Fibroblast of skin of left biceps (primary cell): ENCODE results near the gene EMSY.
A peak's percentile ranks its signal among the peaks of the same experiment; 100 is the strongest.
"Not testable (repeated sequence)": the region's sequence is repeated elsewhere in the genome, so short reads cannot be mapped to it uniquely, and the experiment has no call there.

Experiments
- DNase-seq, 2 experiments: peaks; one replicate each; pipeline ENCODE4 v3.0.0-alpha.2; 2013; ENCODE audit warnings: low read depth in 2 of 2

The EMSY gene, protein sequence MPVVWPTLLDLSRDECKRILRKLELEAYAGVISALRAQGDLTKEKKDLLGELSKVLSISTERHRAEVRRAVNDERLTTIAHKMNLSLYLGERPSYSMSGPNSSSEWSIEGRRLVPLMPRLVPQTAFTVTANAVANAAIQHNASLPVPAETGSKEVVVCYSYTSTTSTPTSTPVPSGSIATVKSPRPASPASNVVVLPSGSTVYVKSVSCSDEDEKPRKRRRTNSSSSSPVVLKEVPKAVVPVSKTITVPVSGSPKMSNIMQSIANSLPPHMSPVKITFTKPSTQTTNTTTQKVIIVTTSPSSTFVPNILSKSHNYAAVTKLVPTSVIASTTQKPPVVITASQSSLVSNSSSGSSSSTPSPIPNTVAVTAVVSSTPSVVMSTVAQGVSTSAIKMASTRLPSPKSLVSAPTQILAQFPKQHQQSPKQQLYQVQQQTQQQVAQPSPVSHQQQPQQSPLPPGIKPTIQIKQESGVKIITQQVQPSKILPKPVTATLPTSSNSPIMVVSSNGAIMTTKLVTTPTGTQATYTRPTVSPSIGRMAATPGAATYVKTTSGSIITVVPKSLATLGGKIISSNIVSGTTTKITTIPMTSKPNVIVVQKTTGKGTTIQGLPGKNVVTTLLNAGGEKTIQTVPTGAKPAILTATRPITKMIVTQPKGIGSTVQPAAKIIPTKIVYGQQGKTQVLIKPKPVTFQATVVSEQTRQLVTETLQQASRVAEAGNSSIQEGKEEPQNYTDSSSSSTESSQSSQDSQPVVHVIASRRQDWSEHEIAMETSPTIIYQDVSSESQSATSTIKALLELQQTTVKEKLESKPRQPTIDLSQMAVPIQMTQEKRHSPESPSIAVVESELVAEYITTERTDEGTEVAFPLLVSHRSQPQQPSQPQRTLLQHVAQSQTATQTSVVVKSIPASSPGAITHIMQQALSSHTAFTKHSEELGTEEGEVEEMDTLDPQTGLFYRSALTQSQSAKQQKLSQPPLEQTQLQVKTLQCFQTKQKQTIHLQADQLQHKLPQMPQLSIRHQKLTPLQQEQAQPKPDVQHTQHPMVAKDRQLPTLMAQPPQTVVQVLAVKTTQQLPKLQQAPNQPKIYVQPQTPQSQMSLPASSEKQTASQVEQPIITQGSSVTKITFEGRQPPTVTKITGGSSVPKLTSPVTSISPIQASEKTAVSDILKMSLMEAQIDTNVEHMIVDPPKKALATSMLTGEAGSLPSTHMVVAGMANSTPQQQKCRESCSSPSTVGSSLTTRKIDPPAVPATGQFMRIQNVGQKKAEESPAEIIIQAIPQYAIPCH (N-terminal part only)

DNA sequence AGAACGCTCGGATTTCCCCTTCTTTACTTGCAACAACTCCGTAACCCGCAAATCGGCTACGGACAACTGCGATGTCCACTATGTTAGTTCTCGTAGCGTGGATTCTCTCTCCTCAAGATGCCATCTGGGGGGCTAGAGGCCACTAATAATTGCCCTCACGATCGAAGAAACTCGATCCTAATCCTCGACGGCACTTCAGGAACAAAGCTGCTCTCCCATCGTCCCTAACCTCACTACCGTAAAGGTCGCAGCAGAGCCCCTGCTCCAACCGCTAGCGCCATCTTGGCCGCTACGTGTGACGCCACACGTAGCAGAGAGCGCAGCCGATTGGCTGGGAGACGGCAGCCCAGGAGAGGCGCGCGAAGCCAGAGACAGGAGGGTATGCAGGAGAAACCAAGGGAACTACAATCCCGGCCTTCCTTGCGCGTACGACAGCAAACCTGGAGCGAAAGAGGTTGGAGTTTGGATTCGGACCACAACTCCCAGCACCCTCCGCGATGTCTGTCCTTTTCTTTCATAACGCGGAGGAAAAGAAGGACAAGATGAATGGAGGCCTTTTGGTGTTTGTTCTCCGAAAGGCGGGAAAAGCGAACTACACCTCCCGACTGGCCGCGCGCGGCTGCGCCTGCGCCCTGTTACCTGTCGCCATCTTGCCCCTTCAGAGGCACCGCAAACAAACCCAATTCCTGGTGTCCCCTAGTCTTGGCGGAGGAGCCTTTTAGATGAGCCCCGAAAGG lies at the start of gene EMSY:
Gene EMSY, plus strand, starts transcription at position 635 of the 737 bp plus-strand sequence. CDS start 1,921 bp downstream, outside the sequence.
- DNase-seq: peak; percentile 99

DNA sequence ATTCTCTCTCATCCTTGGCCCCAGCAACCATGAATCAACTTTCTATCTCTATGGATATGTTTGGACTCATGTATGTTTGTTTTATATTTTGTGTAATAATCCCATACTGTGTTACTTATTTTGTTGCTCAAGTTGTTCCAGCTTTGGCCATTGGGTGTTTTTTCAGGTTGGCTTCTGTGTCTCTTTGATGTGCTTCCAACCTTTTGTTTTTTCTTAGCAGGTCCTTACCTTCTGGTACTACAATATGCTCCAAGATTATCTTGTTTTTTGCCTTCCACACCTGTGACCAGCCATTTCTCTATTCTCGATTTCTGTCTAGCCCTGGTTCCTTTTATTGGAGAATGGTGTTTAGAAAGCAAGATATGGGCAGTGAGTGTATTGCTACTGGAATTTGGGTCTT lies 49.5 kb upstream of the EMSY start:
- DNase-seq: no peak

DNA sequence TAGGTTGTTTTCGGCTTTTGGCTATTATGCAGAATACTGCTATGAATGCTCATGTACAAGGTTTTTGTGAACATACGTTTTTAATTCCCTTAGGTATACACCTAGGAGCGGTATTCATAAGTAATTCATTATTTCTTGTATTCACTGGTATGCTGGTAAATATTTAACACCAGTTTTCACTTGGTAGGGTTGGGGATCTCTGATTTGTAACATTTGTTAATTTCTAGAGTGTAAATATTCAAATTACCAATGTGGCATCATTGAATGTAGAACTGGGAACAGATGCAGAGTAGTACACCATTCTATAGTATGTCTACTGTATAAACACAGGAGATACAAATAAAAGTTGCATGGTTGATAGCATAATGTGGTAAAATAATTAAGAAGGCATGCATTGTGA lies 47.4 kb upstream of the EMSY start:
- DNase-seq: no peak

DNA sequence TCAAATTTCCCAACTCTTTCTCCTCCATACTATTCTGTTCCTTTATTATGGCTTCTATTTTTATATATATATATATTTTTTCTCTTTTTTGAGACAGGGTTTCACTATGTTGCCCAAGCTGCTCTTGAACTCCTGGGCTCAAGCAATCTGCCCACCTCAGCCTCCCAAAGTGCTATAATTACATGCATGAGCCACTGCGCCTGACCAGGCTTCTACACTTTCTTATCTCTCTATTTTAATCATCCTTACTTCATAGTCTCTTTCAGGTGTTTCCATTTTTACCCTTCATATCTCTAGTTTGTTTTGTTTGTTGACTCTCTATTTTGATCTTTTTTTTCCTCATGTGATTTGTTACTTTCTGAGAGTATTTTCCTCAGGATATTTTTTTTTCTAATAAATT lies 43.9 kb upstream of the EMSY start:
- no peak for DNase-seq

DNA sequence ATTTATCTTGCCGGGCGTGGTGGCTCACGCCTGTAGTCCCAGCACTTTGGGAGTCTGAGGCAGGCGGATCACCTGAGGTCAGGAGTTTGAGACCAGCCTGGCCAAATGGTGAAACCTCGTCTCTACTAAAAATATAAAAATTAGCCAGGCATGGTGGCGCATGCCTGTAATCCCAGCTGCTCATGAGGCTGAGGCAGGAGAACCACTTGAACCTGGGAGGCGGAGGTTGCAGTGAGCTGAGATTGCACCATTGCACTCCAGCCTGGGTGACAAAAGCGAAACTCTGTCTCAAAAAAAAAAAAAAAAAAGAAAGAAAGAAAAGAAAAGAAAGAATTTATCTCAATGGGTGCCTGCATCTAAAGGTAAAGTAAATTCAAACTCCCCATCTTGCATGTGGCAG lies 43.3 kb upstream of the EMSY start:
- not testable (repeated sequence) for DNase-seq

- no peak for DNase-seq
These were observed 38.5 kb upstream of the EMSY start for GRCh38 chr11:76406359-76406758.

DNA sequence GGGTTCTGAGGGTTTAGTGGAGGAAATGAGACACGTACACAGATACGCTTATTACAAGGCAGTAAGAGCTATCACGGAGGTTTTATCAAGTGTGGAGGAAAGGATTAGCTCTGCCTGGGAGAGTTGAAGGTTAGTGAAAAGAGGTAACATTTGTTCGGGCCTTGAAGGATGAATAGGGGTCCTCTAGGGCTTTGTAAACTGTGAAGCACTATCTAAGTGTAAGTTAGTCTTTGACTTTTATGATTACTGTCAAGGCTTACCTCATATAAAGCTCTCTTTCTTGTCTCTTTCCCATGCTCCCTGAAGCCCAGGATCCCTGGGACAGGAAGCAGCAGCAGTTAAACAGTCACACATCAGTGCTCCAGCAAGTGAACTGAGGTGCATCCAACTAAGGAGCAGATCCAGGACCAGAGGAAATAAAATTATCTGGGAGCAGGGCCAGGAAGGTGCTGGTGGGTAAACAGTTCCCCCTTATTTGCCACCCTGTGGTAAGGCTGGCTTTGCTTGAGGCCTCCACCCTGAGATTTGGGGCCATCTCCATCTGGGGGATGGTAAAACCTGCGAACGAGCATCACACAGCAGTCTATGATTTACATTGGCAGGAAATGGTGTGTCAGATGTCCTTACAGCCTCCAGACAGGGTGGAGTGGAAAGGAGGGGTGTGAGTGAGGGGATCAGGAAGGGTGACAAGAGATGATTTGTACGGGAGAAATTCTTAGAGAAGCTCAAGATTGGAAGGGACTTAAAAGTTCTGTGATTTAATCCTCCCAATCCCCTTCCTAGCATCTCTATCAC lies 36.5 kb upstream of the EMSY start:
- no peak for DNase-seq

DNA sequence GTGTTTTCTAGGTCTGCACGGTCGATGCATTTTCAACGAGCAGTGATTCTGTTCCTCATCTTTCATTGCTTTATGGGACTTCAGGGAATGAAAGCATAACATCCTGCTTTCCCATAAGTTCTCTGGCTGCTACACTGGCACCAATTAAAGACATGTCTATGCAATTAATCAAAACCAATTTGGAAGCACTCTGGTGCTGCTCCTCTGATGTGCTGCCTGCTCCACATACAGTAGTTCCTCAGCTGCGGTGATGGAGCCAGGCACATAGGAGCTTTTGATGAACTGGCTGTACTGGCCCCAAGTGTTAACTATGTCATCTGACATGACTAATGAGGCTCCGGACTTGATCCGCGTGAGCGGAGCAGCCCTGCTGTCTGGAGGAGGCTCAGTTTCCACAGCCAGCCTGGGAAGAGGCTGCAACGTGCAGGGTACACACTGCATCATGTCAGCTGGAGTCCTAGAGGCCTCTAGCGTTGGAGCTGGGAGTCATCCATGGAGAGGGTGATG lies 33.9 kb upstream of the EMSY start:
- no peak for DNase-seq

- no peak for DNase-seq
These were observed 29.7 kb upstream of the EMSY start for GRCh38 chr11:76415073-76415472.

DNA sequence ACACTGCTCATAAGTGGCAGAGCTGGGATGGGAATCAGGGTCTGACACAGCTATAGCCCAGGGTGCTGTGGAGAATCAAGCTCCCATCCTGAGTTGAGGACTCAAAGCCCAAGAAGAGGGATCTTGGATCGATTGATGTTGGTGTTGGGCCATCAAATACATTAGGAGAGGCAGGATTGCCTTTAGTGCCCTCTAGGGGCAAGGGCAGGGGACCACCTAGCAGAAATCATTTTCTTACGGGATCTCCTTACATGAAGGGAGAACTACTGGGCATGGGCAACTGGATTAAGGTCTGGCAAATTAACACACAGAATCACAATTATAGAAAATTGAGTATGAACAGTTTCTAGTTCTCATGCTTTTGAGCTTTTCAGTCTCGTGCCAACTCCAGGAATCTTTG lies 24.9 kb upstream of the EMSY start:
- no peak for DNase-seq

- no peak for DNase-seq
These were observed 20.4 kb upstream of the EMSY start for GRCh38 chr11:76424379-76424778.

GRCh38 chr11:76424891-76425290 lies 19.9 kb upstream of the EMSY start:
- no peak for DNase-seq

DNA sequence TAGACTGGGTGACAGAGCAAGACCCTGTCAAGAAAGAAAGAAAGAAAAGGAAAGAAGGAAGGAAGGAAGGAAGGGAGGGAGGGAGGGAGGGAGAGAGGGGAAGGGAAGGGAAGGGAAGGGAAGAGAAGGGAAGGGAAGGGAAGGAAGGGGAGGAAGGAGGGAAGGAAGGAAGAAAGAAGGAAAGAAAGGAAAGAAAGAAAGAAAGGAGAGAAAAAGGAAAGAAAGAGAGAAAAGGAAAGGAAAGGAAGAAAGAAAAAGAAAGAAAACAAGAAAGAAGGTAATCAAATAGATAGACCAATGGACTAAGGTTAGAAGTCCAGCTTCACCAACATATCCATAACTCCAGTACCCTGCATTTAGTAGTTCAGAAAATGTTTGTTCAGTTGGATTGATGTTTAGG lies 18.2 kb upstream of the EMSY start:
- no peak for DNase-seq

GRCh38 chr11:76436020-76436419 lies 8.8 kb upstream of the EMSY start:
- DNase-seq: no peak

DNA sequence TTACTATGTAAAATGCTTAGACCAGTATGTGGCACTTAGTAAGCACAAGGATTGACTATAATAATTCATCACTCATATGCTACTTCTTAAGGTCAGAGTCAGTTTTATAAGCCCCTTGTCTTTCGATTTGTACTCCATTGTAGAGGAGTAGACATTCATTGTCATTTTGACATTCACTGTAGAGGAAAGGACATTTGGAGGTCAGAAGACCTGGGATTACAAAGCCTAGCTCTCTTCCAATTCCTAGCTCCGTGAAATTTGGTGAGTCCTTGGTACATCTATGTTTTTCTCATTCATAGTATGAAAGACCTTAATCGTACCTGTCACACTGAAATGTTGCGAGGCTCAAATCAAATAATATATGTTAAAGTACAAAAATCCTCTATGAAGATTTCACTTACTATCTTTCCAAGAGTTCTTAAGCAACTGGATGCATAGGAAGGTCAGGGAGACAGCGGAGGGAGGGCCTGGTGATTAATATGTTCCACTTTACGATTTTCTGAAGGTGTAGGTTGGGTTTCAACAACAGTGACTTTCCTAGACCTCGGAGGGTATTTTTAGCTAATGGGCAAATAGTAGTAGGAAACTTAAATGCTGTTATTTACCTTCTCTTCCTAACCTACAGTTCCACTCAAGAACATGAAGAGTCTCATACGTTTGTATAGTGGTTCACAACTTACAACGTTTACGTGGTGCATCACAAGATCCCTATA lies 1.4 kb upstream of the EMSY start:
- DNase-seq: no peak

- no peak for DNase-seq
These were observed 794 bp upstream of the EMSY start for GRCh38 chr11:76444065-76444383.

GRCh38 chr11:76445121-76446084 lies 585 bp downstream of the EMSY start:
- peak; percentile 53 to 60 for DNase-seq

DNA sequence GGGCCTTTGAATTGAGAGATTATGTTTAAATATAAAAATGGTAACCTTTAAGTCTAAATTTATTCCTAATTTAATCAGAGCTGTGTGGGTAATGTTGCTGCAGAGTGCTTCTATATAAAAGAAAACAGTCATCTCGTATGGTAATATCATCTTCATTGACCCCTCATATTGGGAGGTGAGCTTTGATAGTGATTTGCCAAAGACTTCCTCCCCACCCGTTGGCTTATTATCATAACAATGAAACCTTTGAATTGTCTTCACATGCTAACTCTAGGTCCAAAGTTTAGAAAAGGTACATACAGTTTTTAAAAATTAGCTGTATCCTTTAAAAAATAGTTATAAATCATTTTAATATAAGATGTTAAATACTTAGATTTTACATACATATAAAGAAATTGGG lies 3.7 kb downstream of the EMSY start:
- no peak for DNase-seq

GRCh38 chr11:76453248-76453647 lies 8.4 kb downstream of the EMSY start:
- no peak for DNase-seq
